GM12872 (cell line): Measurements from ENCODE around the gene GOLT1A.

Experiments
- CTCF ChIP-seq: IDR thresholded peaks from 3 replicates; pipeline ENCODE4 v1.5.1; 2011; ENCODE audit warnings: low read depth, mild to moderate bottlenecking, low read length, moderate library complexity; ENCODE audit not compliant: insufficient read depth

GOLT1A gene

GRCh38 chr1:204242920-204243319, 29.1 kb upstream of the GOLT1A start:
- no peak for TF ChIP-seq CTCF

- no peak for TF ChIP-seq CTCF
These were observed 28.1 kb upstream of the GOLT1A start for GRCh38 chr1:204241914-204242313.

- no peak for TF ChIP-seq CTCF
These were observed 27.3 kb upstream of the GOLT1A start for GRCh38 chr1:204241050-204241449.

- no peak for TF ChIP-seq CTCF
These were observed 26.4 kb upstream of the GOLT1A start for GRCh38 chr1:204240233-204240632.

- TF ChIP-seq CTCF, result no peak
These were observed 18.7 kb upstream of the GOLT1A start for GRCh38 chr1:204232526-204232925.

GRCh38 chr1:204230211-204230610, 16.4 kb upstream of the GOLT1A start:
- no peak for TF ChIP-seq CTCF

GRCh38 chr1:204228896-204229295, 15.1 kb upstream of the GOLT1A start:
- TF ChIP-seq CTCF, result no peak

GRCh38 chr1:204227996-204228785, 14.4 kb upstream of the GOLT1A start:
- no peak for TF ChIP-seq CTCF
